Left colon (tissue), 2 donors: ENCODE results near the gene BEST1. TPM values are rescaled to one million over a fixed set of nuclear protein-coding genes. Genes with fewer than 3 reads are reported as not detected.
"Not testable (repeated sequence)": the region's sequence is repeated elsewhere in the genome, so short reads cannot be mapped to it uniquely, and the experiment has no call there.

Source experiments
- ATAC-seq: fragments of 200-7000 bp; cut with Tn5 transposase; one replicate; pipeline ENCODE4 v1.9.1; 2020; ENCODE audit warnings: mild to moderate bottlenecking, moderate library complexity
- DNase-seq, 2 donors: peaks; one replicate each; pipeline ENCODE4 v3.0.0-alpha.2; 2020
- intact Hi-C, 2 donors: fragments of 100-400 bp; cut with DNase I in 1 of 2; cut with micrococcal nuclease in 1 of 2; formaldehyde crosslinking; loops; one replicate each; pipeline versions ENCODE4 v1.11.2 to v1.14.0; 2022; cut with DNase I, micrococcal nuclease
- total RNA-seq, 2 donors: library from RNA; stranded (reverse); fragmentation: NEBNext Ultra II Directional; extraction: Animal tissue kit (Norgen Biotek cat#: 25700); gene quantifications; one replicate each; pipeline ENCODE4 v1.2.1, GENCODE V29; 2021
- donor health status: DM: no; HTN: no; CAD: no.
- donor health status: DM: yes; HTN: yes; CAD: no.

BEST1 gene
- total RNA-seq, 2 donors from 2014 or later, result 0.64 to 1.6 TPM

DNA sequence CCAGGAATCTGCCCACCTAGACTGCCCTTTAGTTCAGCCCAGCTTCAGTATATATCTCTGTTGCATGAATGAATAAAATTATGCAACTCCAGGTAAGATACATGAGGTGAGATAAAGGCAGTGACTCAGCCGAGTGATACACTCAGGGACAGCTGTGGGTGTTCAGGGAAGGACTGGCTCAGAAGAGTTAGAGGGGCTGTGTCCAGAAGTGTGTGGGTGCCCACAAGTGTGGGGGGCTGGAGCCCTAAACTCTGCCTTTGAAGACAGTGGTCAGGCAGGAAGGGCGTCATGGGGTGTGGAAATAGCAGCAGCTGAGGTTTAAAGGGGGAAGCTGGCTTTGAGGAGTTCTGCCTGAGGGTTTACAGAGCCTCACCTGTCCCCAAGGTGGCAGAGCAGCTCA lies 9.0 kb downstream of the BEST1 start:
- no peak for ATAC-seq
- intact Hi-C loops, result no loop called here
- peak in 1 of 2 donors; percentile 2 for DNase-seq

DNA sequence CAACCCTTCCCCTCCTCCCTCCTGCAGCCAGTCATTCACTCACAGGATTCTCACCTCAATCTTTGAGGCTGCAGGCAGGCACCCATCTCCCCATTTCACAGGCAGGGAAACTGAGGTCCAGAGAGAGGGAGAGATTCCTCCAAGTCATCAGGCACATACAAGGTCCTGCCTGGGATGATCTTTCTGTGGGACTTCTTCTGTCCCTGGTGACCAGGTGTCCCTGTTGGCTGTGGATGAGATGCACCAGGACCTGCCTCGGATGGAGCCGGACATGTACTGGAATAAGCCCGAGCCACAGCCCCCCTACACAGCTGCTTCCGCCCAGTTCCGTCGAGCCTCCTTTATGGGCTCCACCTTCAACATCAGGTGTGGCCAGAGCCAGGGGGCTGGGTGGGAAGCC lies 9.5 kb downstream of the BEST1 start:
- DNase-seq (peak in 1 of 2 donors; percentile 4), ATAC-seq (no peak)
- intact Hi-C loops, result loop anchor here in 1 of 2 donors (10.0 kb wide), 1 partner anchor 165 kb away; the partner anchor contains the start of genes FEN1 and TMEM258

DNA sequence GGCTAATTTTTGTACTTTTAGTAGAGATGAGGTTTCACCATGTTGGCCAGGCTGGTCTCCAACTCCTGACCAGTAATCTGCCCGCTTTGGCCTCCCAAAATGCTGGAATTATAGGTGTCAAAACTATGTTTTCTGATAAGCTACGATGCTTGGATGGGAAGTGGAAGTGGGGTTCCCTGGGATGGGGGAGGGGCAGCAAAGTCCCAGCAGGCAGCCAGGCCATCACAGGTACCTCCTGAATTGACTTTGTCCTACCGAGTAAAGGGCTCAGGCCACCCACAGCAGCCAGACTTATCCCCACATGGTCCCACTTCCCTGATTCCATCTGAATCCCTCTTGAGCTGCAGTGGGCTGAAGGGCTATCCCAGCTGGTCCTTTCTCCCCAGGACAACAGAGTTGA lies 10.4 kb downstream of the BEST1 start:
- intact Hi-C loops, result loop anchor here in 1 of 2 donors (10.0 kb wide), 1 partner anchor 166 kb away; the partner anchor contains the start of genes FEN1 and TMEM258
- peak in 1 of 2 donors; percentile 6 for DNase-seq

DNA sequence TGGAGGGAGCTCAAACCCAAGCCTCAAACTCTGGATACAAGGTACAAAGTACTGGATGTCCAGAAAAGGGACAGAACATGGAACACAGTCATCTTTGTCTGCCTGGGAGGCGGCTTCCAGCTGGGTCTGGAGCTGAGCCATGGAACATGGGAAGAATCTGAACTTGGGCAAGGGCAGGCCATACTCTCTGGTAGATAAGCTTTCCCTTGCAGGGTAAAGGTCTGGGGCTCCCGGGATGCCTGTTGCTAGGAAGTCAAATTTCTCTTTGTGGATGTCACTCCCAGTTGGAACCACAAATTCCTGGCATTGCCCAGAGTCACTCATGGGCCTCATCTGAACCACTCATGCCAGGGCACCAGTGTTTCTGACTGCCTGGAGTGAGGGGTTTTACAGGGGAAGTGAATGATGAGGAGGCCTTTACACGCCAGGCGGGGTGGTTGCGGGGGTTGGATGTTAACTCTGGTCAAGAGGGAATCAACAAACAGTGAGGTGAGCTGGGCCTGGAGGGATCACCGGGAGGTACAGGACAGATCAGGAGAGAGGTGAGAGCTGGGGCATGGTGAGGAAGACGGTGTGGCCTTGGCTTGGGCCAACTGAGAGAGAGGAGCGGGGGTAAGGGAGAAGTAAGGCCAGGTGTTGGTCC lies 11.5 kb downstream of the BEST1 start:
- ATAC-seq, result peak; percentile 30
- DNase-seq, result no peak
- intact Hi-C loops, result loop anchor here in 1 of 2 donors (10.0 kb wide), 1 partner anchor 167 kb away; the partner anchor contains the start of genes FEN1 and TMEM258

More for the DNA sequence above, 10.4 kb downstream of the BEST1 start:
- no peak for ATAC-seq

DNA sequence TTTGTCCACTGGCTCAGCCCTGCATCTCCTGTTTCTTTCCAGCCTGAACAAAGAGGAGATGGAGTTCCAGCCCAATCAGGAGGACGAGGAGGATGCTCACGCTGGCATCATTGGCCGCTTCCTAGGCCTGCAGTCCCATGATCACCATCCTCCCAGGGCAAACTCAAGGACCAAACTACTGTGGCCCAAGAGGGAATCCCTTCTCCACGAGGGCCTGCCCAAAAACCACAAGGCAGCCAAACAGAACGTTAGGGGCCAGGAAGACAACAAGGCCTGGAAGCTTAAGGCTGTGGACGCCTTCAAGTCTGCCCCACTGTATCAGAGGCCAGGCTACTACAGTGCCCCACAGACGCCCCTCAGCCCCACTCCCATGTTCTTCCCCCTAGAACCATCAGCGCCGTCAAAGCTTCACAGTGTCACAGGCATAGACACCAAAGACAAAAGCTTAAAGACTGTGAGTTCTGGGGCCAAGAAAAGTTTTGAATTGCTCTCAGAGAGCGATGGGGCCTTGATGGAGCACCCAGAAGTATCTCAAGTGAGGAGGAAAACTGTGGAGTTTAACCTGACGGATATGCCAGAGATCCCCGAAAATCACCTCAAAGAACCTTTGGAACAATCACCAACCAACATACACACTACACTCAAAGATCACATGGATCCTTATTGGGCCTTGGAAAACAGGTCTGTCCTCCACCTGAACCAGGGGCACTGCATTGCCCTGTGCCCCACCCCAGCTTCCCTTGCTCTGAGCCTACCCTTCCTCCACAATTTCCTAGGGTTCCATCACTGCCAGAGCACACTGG lies 12.3 kb downstream of the BEST1 start:
- DNase-seq (no peak), ATAC-seq (peak; percentile 5)
- intact Hi-C loops, result loop anchor here in 1 of 2 donors (10.0 kb wide), 1 partner anchor 168 kb away; the partner anchor contains the start of genes FEN1 and TMEM258

DNA sequence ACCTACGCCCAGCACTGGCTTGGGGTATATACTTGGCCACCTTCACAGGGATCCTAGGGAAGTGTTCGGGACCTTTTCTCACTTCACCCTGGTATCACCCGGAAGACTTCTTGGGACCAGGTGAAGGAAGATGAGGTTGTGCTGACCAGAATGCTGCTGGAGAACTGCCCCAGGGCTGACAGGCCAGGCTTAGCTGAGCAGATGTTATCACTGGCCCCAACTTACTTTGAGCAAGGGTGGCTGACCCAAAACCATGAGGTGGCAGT lies 12.8 kb downstream of the BEST1 start:
- DNase-seq, result no peak
- intact Hi-C loops, result loop anchor here in 1 of 2 donors (10.0 kb wide), 1 partner anchor 168 kb away; the partner anchor contains the start of genes FEN1 and TMEM258
- peak; percentile 0 for ATAC-seq

DNA sequence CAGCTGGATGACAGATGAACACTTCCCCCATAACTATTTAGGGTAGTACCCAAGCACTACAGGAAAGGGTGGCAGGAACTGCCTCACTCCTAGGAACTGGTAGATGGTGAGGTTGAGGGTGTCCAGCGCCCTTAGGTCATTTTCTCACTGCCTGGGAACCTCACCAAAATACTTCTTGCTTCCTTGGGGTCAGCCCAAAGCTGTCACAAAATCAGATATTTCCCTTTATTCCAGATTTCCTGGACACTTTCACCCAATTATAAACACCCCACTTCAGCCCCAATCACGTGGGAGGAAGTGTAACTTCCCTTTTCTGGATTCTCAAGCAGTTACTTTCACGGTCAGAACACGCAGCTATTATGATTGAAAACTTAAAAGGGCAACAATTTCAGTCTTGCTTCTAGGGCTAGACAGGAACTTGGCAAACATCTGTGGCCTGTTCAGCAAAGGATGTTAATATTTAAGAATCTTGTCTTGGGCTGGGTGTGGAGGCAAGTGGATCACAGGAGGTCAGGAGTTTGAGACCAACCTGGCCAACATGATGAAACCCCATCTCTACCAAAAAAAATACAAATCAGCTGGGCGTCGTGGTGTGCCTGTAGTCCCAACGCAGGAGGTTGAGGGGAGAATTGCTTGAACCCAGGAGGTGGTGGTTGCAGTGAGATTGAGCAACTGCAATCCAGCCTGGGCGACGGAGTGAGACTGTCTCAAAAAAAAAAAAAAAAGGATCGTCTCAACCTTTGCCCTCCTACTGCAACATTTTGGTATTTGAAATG lies 13.3 kb downstream of the BEST1 start:
- DNase-seq, result no peak
- ATAC-seq, result peak; percentile 0
- intact Hi-C loops, result loop anchor here in 1 of 2 donors (10.0 kb wide), 1 partner anchor 169 kb away; the partner anchor contains the start of genes FEN1 and TMEM258

DNA sequence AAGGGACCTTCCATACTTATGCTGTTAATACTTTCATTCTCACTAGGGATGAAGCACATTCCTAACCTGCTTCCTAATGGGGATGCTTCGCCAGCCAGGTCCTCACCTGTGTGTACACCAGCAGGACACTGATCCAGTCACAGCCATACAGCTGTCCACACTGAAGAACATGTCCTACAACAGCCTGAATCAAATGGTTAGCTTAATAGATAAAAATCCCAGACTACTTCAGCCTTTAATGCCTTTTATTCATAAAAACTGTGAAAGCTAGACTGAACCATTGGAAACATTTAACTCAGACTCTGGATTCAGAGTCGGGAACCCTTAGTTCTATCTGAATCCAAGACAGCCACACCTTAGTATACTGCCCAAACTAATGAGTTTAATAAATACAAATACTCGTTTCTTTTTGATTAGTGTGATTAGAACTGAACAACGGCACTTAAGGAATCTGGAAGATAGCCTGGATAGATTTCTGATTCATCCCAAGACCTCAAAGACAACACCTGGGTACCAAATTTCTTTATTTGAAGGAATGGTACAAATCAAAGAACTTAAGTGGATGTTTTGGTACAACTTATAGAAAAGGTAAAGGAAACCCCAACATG lies 14.0 kb downstream of the BEST1 start:
- intact Hi-C loops, result loop anchor here in 1 of 2 donors (10.0 kb wide), 1 partner anchor 169 kb away; the partner anchor contains the start of genes FEN1 and TMEM258
- no peak for ATAC-seq
- no peak for DNase-seq

DNA sequence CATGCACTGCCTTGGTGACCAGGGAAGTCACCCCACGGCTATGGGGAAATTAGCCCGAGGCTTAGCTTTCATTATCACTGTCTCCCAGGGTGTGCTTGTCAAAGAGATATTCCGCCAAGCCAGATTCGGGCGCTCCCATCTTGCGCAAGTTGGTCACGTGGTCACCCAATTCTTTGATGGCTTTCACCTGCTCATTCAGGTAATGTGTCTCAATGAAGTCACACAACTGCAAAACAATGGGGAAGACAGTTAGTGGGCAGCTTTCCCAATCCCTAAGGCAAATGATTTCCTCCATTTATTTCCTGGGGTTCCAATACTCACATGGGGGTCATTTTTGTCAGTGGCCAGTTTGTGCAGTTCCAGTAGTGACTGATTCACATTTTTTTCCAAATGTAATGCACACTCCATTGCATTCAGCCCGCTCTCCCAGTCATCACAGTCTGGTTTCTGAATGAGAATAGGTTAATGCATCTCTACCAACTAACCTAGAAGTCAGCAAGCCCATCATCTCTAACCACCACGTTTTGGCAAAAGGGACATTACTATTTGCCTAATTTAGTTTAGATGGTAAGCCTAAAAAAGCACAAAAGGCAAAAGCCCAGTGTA lies 14.6 kb downstream of the BEST1 start:
- not testable (repeated sequence) for ATAC-seq
- intact Hi-C loops, result loop anchor here in 1 of 2 donors (10.0 kb wide), 1 partner anchor 170 kb away; the partner anchor contains the start of genes FEN1 and TMEM258
- peak in 1 of 2 donors; percentile 73 for DNase-seq

DNA sequence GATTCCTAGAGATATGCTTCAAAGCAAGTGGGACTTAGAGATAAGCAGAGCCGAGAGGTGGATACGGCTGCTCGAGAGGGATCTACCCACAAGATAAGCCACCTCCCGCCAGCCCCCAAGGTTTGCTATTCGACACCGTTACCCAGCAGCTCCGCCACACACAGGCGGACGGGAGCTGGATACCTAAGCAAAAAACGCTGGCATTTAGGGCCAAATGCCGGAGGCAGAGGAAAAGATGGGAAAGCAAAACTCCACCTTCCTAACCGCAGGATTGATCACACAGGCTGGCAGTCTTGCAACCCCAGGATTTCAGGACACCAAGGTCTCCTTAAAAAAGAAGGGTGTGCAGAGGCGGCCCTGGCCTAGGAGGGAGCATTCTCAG lies 16.6 kb downstream of the BEST1 start:
- ATAC-seq (no peak), DNase-seq (peak in 1 of 2 donors; percentile 45)
- intact Hi-C loops, result loop anchor here in 1 of 2 donors (10.0 kb wide), 1 partner anchor 172 kb away; the partner anchor contains the start of genes FEN1 and TMEM258

DNA sequence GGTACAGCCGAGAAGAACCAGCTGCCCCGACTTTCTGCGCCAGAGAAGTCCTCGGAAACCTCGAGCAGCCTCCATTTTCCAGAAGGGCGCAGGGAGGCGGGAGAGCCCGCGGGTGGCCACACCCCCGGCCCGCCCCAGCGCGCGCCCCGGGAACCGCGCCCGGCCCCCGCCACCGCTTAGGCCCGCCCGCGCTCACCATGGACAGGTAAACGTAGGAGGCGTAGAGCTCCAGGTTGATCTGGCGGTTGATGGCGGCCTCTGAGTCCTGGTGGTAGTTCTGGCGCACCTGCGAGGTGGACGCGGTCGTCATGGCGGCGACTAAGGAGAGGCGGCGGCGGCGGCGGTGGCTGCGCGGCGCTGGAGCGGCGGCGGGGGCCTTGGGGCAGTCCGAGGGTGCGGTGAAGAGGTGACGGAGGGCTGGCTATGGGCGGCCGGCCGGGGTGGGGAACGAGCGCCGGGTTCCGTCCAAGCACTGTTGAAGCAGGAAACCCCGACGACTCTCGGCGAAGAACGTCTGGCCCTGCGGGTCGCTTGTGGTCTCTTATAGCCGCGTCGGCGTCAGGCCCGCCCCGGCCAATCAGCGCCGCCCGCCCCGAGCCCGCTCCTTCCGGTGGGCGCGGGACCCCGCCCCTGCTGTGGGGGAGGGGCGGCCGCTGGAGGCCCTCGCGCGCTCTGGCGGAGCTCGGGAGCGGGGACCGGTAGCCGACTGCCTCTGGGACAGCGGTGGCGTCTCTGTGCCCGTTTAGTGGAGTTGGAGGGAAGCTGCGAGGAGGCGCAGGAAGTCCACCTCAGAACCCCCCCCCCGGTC lies 17.2 kb downstream of the BEST1 start, which contains the start of gene FTH1:
FTH1 (minus strand) TSS at position 519 of the 808 bp plus-strand sequence; CDS start at position 310, 209 bp downstream.
- peak; percentile 92 to 95 for DNase-seq
- intact Hi-C loops, result loop anchor here in 1 of 2 donors (10.0 kb wide), 1 partner anchor 173 kb away; the partner anchor contains the start of genes FEN1 and TMEM258
- ATAC-seq, result peak; percentile 78

DNA sequence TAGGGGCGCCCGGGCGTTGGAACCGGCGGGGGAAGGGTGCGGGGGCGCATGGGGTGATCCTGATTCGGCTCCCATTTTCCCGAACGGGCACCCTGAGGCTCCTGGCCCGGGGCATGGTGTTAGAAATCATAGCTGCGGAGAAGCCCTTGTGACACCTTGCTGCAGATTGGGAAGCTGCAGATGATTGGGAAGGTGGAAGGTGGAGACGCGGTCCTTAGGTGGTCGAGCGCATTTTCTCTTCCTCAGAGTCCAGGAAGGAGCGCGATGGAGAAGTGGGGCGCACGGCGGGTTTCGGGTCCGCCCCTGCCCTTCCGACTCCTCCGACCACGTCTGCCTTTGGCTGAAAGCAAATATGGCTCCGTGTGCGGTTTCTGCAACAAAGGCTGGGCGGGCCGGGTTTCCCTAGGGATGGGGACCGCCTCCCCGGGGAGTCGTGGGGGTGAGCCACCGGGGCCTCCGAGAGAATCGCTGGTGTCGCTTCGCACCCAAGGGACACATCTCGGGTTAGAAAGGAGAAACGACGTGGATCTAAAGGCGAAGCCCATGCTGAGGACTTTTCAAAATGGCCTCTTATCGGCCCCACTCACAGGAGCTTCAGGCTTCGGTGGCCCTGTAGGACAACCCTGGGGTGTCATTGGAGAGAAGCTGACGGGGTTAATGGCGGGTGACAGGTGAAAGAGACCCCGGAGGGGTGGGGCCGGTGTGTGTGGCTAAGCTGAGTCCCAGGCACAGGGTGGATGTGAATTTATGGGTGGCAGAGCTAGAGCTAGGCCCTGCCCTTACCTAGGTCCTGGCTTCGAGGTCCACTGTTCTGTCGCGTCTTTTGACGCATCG lies 18.0 kb downstream of the BEST1 start:
- peak; percentile 44 to 70 for DNase-seq
- intact Hi-C loops, result loop anchor here in 1 of 2 donors (10.0 kb wide), 1 partner anchor 173 kb away; the partner anchor contains the start of genes FEN1 and TMEM258
- peak; percentile 19 for ATAC-seq

DNA sequence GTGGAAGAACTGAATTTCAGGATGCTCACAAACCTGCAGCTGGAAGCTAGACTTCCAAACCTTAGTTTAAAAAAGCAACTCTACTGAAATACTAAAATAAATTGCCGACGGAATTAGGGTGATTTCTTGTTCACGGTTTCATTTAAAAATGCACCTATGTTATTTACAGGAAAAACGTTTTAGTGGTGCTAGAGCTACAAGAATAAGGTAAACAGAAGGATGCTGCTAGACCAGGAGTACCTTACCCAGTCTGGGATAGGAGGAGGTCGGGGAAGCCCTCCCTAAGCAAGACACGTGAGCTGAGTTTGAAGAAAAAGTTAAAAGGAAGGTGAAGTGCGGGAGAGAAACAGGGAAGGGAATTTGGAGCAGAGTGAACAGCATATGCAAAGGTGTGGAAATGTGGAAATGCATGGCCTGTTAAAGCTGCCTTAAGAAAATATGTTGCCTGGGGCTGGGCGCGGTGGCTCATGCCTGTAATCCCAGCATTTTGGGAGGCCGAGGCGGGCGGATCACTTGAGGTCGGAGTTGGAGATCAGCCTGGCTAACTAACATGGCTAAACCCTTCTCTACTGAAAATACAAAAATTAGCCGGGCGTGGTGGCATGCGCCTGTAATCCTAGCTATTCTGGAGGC lies 18.7 kb downstream of the BEST1 start:
- ATAC-seq (no peak), DNase-seq (no peak)
- intact Hi-C loops, result loop anchor here in 1 of 2 donors (10.0 kb wide), 1 partner anchor 174 kb away; the partner anchor contains the start of genes FEN1 and TMEM258

DNA sequence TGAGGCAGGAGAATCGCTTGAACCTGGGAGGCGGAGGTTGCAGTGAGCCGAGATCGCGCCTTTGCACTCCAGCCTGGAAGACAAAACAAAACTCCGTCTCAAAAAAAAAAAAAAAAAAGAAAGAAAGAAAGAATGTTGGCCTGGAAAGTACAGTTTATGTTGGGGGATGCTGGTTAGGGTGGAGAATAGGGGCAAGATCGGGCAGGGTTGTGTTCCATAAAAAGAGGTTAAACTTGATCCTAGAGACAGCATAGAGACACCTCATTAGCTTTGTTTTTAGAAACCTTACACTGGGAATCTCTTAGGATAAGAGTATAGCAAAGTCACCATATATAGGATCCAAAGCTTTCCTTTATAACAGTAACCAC lies 19.2 kb downstream of the BEST1 start:
- DNase-seq, result no peak
- intact Hi-C loops, result loop anchor here in 1 of 2 donors (10.0 kb wide), 1 partner anchor 175 kb away; the partner anchor contains the start of genes FEN1 and TMEM258
- no peak for ATAC-seq
